ENCODE data around the gene DYNC2LI1.

DYNC2LI1 gene

DNA sequence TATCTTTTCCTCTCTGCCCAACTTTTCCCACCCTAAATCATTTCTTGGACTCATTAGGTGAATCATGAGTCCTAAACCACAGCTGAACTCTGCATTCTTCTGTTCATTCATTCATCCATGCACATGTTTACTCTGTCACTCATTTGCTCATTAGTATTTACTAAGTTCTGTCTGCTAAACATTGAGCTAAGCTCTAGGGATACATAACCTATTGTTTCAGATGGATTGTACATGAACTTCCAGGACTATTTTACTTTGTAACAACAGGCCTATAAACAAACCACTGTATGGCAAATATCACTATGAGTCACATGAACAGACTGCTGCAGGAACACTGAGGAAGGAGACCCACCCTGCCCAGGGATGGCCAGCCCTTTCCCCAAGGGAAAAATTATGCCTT is 14.6 kb upstream of the DYNC2LI1 start:
- TF ChIP-seq, protein P1, sequence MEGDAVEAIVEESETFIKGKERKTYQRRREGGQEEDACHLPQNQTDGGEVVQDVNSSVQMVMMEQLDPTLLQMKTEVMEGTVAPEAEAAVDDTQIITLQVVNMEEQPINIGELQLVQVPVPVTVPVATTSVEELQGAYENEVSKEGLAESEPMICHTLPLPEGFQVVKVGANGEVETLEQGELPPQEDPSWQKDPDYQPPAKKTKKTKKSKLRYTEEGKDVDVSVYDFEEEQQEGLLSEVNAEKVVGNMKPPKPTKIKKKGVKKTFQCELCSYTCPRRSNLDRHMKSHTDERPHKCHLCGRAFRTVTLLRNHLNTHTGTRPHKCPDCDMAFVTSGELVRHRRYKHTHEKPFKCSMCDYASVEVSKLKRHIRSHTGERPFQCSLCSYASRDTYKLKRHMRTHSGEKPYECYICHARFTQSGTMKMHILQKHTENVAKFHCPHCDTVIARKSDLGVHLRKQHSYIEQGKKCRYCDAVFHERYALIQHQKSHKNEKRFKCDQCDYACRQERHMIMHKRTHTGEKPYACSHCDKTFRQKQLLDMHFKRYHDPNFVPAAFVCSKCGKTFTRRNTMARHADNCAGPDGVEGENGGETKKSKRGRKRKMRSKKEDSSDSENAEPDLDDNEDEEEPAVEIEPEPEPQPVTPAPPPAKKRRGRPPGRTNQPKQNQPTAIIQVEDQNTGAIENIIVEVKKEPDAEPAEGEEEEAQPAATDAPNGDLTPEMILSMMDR (IDR thresholded peaks at IDR 0.05; ENCODE audit: control insufficient read depth, insufficient read depth, low read depth, low read length, missing control alignments), result no peak
- DNase-seq (ENCODE audit: low read depth), result peak; percentile 23
- no peak overlapping the region for H3K4me3 ChIP-seq (ENCODE audit: control insufficient read depth, low read depth, low read length)

DNA sequence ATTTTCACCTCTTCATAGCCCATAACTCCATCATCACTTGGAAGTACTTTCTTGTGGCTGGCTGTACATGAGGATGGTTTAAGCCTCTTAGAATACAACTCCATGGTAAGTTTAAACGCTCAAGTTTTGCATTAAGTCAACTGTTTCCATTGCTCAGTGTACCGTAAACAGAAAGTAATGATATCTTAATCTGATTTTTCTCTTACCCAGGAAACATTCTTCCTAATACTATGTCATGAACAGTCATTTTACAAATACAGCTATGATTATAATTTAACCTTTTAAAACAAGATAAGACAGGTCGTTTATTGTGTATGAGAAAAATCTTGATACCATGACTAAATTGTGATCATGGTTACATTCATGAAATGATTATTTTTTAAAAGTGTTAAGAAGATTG is 11.6 kb upstream of the DYNC2LI1 start:
- no peak overlapping the region for H3K4me3 ChIP-seq (ENCODE audit: control insufficient read depth, low read depth, low read length)
- TF ChIP-seq, protein P1 (IDR thresholded peaks at IDR 0.05; ENCODE audit: control insufficient read depth, insufficient read depth, low read depth, low read length, missing control alignments), result no peak
- no peak for DNase-seq (ENCODE audit: low read depth)

DNA sequence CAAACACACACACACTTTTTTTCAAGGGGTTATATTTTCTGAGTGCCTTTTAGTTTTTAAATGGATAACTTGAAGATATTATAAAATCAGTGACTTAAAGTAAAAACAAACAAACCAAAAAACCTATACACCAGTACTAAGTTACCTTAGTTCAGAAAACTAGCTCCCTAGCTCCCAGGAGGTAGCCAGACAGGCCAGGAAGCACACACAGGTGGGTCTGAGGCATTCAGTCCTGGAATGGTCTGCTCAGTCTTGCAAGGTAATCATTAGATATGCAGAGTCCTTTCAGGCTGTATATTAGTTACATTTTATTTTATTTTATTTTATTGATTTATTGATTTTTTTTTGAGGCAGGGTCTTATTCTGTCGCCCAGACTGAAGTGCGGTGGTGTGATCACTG is 10.7 kb upstream of the DYNC2LI1 start:
- no peak for DNase-seq (ENCODE audit: low read depth)
- H3K4me3 ChIP-seq (ENCODE audit: control insufficient read depth, low read depth, low read length), result no peak overlapping the region
- TF ChIP-seq, protein P1 (IDR thresholded peaks at IDR 0.05; ENCODE audit: control insufficient read depth, insufficient read depth, low read depth, low read length, missing control alignments), result no peak

DNA sequence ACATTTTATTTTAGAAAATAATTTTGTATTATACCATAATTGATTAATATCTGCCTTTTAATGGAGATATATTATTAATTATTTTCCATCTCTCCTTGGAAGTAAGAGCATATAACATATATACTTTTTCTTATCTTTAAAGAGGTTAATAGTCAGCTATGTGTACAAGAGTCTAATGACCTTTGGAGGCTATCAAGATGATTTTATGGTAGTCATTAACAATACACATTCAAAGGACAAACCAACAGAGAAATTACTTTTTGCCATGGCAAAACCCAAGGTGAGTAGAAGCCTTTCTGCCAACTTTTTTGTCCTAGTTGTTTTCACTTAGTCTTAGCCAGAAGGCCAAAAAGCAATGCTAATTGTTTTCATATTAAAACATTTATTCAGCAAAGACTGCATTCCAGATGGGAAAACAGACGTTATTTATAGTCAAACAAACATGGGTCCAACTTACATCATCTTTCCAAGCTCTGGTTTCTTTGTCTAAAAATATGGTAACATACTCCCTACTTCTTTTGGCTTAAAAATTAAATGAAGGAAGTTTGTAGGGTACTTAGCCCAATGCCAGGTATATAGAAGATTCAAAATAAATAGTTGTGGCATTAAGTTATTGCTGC is 9.6 kb upstream of the DYNC2LI1 start:
- TF ChIP-seq, protein P1 (IDR thresholded peaks at IDR 0.05; ENCODE audit: control insufficient read depth, insufficient read depth, low read depth, low read length, missing control alignments), result no peak
- no peak overlapping the region for H3K4me3 ChIP-seq (ENCODE audit: control insufficient read depth, low read depth, low read length)
- no peak for DNase-seq (ENCODE audit: low read depth)

DNA sequence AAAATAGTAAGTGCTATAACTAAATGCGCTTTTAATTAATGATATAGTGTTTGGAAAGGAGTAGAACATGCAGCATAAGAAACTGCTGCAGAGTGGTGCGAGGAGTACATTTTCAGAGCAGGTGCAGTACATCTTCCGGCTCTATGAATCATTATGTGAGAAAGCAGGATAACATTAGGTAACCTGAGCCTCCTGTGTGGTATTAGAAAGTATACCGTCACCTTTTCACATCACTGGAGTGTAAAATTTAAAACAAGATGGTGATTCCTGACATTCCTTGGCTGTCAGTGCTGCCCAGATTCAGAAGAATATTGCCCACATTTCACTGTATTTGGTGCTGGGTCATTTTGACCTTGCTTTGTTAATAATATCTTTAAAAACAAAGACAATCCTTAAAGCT is 7.8 kb upstream of the DYNC2LI1 start:
- H3K4me3 ChIP-seq (ENCODE audit: control insufficient read depth, low read depth, low read length), result no peak overlapping the region
- DNase-seq (ENCODE audit: low read depth), result no peak
- TF ChIP-seq, protein P1 (IDR thresholded peaks at IDR 0.05; ENCODE audit: control insufficient read depth, insufficient read depth, low read depth, low read length, missing control alignments), result no peak

DNA sequence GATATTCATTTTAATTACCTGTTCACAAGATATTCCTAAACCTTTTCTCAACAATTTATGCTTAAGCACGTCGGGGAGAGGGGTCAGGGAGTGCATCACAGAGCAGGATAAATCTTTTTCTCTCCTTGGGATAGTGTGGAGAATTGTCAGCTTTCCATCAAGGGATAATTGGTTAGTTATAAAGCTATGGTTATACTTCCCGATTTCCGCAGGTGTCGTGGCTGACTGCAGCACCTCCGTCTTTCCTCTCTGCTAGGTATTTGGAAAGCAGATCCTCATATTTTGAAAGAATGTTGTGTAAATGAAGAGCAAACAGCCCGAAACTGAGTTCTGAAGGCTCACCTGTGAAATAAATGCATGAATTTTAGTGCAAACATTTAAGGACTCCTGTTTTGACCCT is 778 bp downstream of the DYNC2LI1 start:
- TF ChIP-seq, protein P1 (IDR thresholded peaks at IDR 0.05; ENCODE audit: control insufficient read depth, insufficient read depth, low read depth, low read length, missing control alignments), result no peak
- H3K4me3 ChIP-seq (ENCODE audit: control insufficient read depth, low read depth, low read length), result peak overlapping the region; percentile 80
- DNase-seq (ENCODE audit: low read depth), result no peak

DNA sequence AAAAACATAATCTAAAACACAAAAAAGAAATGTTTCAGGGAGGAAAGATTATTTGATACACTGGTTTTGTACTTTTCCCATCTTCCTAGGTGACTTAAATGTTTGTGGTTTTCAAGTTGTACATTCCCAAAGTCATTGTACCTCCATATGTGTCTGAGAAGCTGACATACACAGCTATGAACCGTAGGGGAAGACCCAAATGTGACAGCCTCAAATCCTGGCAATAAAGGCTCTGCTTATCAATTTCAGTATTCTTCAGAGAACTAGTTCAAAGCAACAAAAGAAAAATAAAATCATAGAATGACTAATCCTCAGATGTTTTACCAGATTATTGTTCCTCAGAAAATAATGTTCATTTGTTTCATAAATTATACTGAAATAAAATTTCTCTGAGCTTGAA is 2.5 kb downstream of the DYNC2LI1 start:
- TF ChIP-seq, protein P1 (IDR thresholded peaks at IDR 0.05; ENCODE audit: control insufficient read depth, insufficient read depth, low read depth, low read length, missing control alignments), result no peak
- DNase-seq (ENCODE audit: low read depth), result no peak

More for the DNA sequence above, 2.5 kb downstream of the DYNC2LI1 start:
- H3K4me3 ChIP-seq (ENCODE audit: control insufficient read depth, low read depth, low read length), result no peak overlapping the region

Measured in AG09309 (cell line).